OCI-LY3 (cell line): ENCODE measurements around the gene NOS1.

Experiments
- H2AFZ ChIP-seq: fragments of 200-600, 300-600 bp; shearing (Covaris generic); 2 replicates; pipeline ENCODE4 v1.6.0; 2014; ENCODE audit warnings: antibody characterized with exemption, low read depth, low read length
- H3K27ac ChIP-seq: fragments of 200-600, 300-600 bp; sonication (generic); 2 replicates; pipeline ENCODE4 v1.5.1; 2014; ENCODE audit warnings: mild to moderate bottlenecking, low read length, moderate library complexity, mixed read lengths
- H3K27me3 ChIP-seq: fragments of 200-600, 300-600 bp; sonication (generic); 2 replicates; pipeline ENCODE4 v1.6.1; 2014; ENCODE audit warnings: low read depth, low read length, mixed read lengths
- H3K36me3 ChIP-seq: fragments of 200-600, 300-600 bp; sonication (generic); replicated peaks from 2 replicates; pipeline ENCODE3; 2014; ENCODE audit warnings: low read depth, low read length, mixed read lengths
- H3K4me1 ChIP-seq: fragments of 300-600, 200-600 bp; sonication (generic); 2 replicates; pipeline ENCODE4 v1.6.1; 2014; ENCODE audit warnings: low read length, mixed read lengths
- H3K4me2 ChIP-seq: fragments of 200-600, 300-600 bp; sonication (generic); 2 replicates; pipeline ENCODE4 v1.6.1; 2014; ENCODE audit warnings: low read length, mixed read lengths
- H3K4me3 ChIP-seq: fragments of 300-600, 200-600 bp; sonication (generic); 2 replicates; pipeline ENCODE4 v1.5.1; 2014; ENCODE audit warnings: antibody characterized with exemption, mild to moderate bottlenecking, low read length, moderate library complexity
- H3K79me2 ChIP-seq: fragments of 300-600, 200-600 bp; shearing (Covaris generic); 2 replicates; pipeline ENCODE4 v1.6.1; 2014; ENCODE audit warnings: mild to moderate bottlenecking, low read length, mixed read lengths
- H3K9ac ChIP-seq: fragments of 300-600, 200-600 bp; shearing (Covaris generic); 2 replicates; pipeline ENCODE4 v1.6.0; 2014; ENCODE audit warnings: mild to moderate bottlenecking, low read length, moderate library complexity
- H3K9me3 ChIP-seq: fragments of 200-600, 300-600 bp; shearing (Covaris generic); 2 replicates; pipeline ENCODE4 v1.6.1; 2014; ENCODE audit warnings: low read length, mixed read lengths; ENCODE audit not compliant: insufficient read depth
- H4K20me1 ChIP-seq: fragments of 200-600, 300-600 bp; sonication (generic); 2 replicates; pipeline ENCODE4 v1.6.1; 2016; ENCODE audit warnings: low read length, mixed read lengths; ENCODE audit not compliant: insufficient read depth
- CTCF ChIP-seq: fragments of 200-600, 300-600 bp; sonication (generic); IDR thresholded peaks from 2 replicates; pipeline ENCODE4 v1.5.1; 2014; ENCODE audit warnings: antibody characterized with exemption, low read length, low read depth
- EZH2phosphoT487 ChIP-seq: fragments of 200-600 bp; shearing (Covaris generic); IDR thresholded peaks from 2 replicates; pipeline ENCODE4 v1.6.1; 2018; ENCODE audit warnings: antibody characterized with exemption, mixed run types, low read depth

NOS1 gene

GRCh38 chr12:117243488-117243887 lies 117.9 kb downstream of the NOS1 start:
- no peaks in the 10 kb centered on the region for H3K79me2 ChIP-seq
- H2AFZ ChIP-seq: no peak overlapping the region
- H3K9me3 ChIP-seq: no peaks in the 10 kb centered on the region
- no peaks in the 10 kb centered on the region for H4K20me1 ChIP-seq
- H3K4me2 ChIP-seq: no peak overlapping the region
- TF ChIP-seq EZH2phosphoT487 (no peak), CTCF (no peak)
- no peak overlapping the region for H3K4me3 ChIP-seq
- H3K36me3 ChIP-seq: no peaks in the 10 kb centered on the region
- H3K4me1 ChIP-seq: no peaks in the 10 kb centered on the region
- H3K27ac ChIP-seq: no peak overlapping the region
- peaks cover 25% of the 10 kb centered on the region for H3K27me3 ChIP-seq
- H3K9ac ChIP-seq: no peak overlapping the region

- Histone ChIP-seq H3K27ac (no peak overlapping the region), H3K36me3 (no peaks in the 10 kb centered on the region), H3K79me2 (no peaks in the 10 kb centered on the region), H3K4me2 (no peak overlapping the region), H3K4me1 (no peaks in the 10 kb centered on the region), H2AFZ (no peak overlapping the region), H3K9me3 (no peaks in the 10 kb centered on the region), H3K9ac (no peak overlapping the region), H4K20me1 (no peaks in the 10 kb centered on the region), H3K4me3 (no peak overlapping the region), H3K27me3 (peaks cover 25% of the 10 kb centered on the region)
- TF ChIP-seq EZH2phosphoT487 (no peak), CTCF (no peak)
These were observed 119.7 kb downstream of the NOS1 start for GRCh38 chr12:117241697-117242096.

GRCh38 chr12:117240081-117240755 lies 121.2 kb downstream of the NOS1 start:
- H3K79me2 ChIP-seq: no peaks in the 10 kb centered on the region
- TF ChIP-seq EZH2phosphoT487: no peak
- TF ChIP-seq CTCF: no peak
- H2AFZ ChIP-seq: no peak overlapping the region
- H3K27ac ChIP-seq: no peak overlapping the region
- H4K20me1 ChIP-seq: no peaks in the 10 kb centered on the region
- no peaks in the 10 kb centered on the region for H3K4me1 ChIP-seq
- no peak overlapping the region for H3K4me2 ChIP-seq
- H3K36me3 ChIP-seq: no peaks in the 10 kb centered on the region
- H3K9ac ChIP-seq: no peak overlapping the region
- no peaks in the 10 kb centered on the region for H3K9me3 ChIP-seq
- H3K4me3 ChIP-seq: no peak overlapping the region
- peaks cover 25% of the 10 kb centered on the region for H3K27me3 ChIP-seq

GRCh38 chr12:117236456-117237001 lies 124.9 kb downstream of the NOS1 start:
- no peak overlapping the region for H2AFZ ChIP-seq
- no peak overlapping the region for H3K9ac ChIP-seq
- no peak overlapping the region for H3K4me2 ChIP-seq
- no peaks in the 10 kb centered on the region for H3K79me2 ChIP-seq
- H3K27ac ChIP-seq: no peak overlapping the region
- no peaks in the 10 kb centered on the region for H3K9me3 ChIP-seq
- H3K27me3 ChIP-seq: peaks cover 33% of the 10 kb centered on the region
- no peaks in the 10 kb centered on the region for H4K20me1 ChIP-seq
- H3K4me1 ChIP-seq: no peaks in the 10 kb centered on the region
- H3K4me3 ChIP-seq: no peak overlapping the region
- peak; percentile 93 for TF ChIP-seq CTCF
- no peak for TF ChIP-seq EZH2phosphoT487
- H3K36me3 ChIP-seq: no peaks in the 10 kb centered on the region
